NCI-H510A (cell line): ENCODE data around the gene SH3PXD2A.
"Not testable (repeated sequence)": the region's sequence is repeated elsewhere in the genome, so short reads cannot be mapped to it uniquely, and the experiment has no call there.

Source experiments
- DNase-seq: peaks from one replicate; lab custom pipeline; 2025; lab: John Stamatoyannopoulos, UW

Gene SH3PXD2A

DNA sequence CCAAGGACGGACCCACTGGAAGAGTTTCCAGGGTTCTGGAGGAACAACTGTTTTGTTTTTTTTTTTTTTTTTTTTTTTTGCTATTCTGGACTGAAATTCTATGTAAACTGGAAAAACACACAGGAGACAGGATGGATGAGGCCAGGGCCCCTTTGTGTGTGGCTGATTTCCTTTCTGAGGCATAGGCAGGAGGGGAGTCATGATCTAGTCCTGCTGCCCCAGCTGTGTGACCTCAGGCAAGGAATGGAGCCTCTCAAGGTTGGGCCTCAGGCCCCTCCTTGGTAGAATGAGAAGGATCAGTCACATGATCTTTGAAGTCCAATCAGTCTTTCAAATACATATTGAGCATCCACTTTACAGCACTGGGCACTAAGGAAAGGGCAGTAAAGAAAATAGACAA, 87.6 kb downstream of the SH3PXD2A start:
- no peak for DNase-seq

DNA sequence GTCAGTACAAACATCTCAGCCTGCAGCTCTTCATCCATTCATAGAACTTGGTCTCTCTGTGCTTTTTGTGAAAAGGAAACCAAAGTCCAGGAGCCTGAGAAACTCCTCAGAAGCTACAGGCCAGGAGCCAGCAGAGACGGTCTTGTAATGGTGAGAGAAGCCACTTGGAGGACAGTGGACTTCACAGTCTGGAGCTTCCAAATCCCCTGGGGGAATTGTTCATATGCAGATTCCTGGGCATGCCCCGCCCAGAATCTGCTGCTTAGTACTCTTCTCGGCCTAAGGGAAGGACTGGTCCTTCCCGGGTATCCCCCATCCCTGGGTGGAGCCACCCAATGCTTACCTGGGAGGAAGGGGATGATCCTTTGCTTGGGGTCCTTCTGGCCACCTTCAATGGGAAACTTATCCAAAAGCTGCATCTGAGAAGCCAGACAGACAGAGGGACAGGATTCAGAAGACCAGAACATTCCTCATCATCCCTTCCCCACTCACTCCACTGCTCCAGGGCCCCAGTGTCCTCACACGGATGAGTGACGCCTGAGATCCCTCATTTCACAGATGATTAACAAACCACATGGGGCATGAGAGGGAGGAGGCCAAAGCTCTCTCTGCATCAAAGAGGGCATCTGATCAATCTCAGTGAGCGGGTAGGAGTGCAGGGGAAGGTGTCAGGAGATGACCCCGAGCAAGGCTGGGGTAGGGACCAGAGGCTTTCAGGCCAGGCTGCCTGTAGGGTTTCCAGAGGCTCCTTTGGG, 88.4 kb downstream of the SH3PXD2A start:
- DNase-seq = no peak

DNA sequence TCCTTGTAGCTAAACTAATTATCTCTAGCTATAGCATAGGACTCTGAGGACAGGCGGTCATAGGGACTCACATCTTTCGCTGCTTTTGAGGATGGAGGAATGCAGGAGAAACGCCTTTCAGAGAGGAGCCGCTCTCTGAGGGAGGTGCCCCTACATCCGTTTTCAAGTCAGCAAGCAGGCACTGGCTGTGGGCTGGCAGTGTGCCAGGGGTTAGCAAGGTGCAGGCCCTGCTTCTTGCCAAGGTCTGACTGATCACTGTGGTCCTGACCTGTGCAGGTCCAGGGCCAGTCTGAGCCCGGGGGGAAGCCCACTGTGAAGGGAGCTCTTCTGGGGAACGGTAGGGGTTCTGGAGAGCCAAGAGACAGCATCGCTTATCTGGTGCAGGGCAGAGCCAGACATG, 89.4 kb downstream of the SH3PXD2A start:
- peak; percentile 53 for DNase-seq

DNA sequence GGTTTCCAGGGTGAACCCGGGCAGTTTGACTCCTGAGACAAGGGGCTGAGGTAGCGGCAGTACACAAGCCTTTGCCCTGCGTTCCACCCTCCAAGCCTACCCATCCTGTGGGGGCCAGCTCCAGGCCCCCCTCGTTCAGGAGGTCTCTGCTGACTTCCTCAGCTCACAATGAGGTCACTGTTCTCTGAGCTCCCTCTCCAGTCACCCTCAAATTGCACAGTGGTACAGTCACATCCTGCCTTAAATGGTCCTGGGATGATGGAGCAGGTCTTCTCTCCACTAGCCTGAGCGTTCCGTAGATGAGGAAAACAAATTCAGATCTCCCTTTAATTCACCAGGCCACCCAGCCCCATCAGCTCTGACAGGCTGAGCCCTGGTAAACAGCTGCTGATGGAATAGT, 90.2 kb downstream of the SH3PXD2A start:
- no peak for DNase-seq

DNA sequence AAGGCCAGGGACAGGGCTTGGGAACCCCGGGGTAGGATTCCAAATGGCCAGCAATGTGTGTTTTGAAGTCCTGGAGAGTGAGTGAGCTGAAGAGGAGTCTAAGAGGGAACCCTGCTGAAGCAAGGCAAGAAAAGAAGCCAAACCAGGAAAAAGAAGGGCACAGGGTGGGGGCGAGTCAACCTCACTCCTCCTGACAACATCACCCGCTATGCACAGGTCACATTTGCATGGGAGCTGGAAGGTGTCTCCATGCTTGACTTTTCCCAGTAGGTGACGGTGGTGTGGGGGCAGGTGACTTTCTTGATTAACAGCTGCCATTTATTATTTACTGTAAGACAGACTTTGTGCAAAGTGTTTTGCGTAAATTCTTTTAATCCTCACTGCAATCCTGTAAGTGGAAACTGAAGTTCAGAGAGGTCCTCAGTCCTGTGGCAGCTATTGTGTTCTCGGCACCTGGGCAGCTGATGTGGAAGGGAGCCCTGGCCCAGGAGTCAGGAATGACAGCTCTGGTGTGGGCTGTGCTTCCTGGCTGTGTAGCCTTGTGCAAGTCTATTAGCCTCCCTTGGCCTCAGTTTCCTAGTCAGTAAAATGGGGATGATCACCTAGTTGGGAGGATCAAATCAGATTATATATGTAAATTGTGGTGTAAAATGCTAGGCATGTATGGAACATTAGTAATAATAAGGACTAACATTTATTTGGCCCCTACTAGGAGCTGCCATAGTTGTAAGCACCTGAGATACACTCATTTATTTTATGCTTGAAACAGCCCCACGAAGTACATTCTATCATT, 90.9 kb downstream of the SH3PXD2A start:
- no peak for DNase-seq

DNA sequence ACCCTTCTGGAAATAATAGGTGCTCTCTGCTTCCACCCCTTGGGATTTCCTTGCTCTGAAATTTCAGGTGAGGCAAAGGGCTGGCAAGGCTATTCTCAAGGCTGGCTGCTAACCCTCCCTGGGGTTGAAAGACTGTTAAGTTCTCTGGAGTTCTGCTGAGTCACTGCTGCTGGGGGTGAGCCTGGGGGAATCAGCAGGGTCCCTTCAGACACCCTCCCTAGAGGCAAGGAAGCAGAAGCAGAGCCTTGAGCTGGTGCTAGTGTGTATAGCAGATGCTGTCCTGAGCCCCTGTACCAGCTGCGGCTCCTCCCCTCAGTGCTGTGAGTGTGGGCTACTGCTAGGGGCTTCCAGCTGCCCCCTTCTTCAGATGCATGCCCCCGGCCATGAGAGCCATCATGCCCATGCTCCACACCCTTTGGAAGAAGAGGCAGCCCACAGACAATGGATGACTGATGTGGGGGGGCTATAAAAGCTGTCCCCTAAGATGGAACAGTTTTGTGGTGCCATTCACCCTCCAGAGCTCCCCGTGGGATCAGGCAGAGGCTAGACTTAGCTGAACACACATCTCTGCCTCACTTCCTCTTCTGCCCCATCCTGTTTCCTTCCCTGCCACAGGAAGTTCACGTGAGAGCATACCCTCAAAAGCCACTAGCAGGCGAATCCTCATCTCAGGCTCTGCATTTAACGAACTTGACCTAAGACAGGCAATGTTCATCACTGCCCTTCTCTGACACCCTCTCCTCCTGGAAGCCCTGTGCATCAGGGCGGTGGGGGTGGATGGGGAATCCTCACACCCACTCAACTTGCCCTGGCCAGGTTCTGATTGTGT, 91.8 kb downstream of the SH3PXD2A start:
- no peak for DNase-seq

DNA sequence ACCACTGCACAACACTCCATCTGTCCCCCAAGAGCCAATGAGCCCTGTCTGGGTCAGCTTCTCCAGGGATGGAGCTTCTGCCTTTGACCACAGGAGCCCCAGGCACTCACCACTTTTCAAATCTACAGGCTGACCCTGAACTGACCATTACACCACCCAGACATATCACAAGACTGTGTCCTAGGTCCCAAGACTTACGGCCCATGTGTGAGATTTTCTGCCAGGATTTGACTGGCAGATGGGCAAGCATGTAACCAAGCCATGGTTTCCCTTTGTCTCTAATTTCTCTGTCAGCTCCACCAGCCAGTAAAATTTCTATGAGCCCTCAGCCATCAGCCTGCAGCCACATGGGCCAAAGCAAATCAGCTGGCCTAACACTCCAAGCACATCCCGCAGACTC, 92.5 kb downstream of the SH3PXD2A start:
- DNase-seq = no peak

DNA sequence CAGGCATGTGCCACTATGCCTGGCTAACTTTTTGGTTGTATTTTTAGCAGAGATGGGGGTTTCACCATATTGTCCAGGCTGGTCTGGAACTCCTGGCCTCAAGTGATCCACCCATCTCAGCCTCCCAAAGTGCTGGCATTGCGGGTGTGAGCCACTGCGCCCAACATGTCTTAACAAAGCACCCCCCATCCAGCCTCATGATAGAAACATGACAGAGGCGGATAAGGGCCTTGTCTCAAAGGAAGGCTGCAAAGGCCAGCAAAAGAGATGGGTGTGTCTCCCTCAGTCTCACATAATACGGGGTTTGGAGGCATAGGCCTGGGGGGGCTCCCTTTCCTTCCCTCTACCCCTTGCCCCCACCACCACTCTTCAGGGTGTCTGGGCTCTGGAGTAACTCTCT, 93.2 kb downstream of the SH3PXD2A start:
- DNase-seq = no peak

DNA sequence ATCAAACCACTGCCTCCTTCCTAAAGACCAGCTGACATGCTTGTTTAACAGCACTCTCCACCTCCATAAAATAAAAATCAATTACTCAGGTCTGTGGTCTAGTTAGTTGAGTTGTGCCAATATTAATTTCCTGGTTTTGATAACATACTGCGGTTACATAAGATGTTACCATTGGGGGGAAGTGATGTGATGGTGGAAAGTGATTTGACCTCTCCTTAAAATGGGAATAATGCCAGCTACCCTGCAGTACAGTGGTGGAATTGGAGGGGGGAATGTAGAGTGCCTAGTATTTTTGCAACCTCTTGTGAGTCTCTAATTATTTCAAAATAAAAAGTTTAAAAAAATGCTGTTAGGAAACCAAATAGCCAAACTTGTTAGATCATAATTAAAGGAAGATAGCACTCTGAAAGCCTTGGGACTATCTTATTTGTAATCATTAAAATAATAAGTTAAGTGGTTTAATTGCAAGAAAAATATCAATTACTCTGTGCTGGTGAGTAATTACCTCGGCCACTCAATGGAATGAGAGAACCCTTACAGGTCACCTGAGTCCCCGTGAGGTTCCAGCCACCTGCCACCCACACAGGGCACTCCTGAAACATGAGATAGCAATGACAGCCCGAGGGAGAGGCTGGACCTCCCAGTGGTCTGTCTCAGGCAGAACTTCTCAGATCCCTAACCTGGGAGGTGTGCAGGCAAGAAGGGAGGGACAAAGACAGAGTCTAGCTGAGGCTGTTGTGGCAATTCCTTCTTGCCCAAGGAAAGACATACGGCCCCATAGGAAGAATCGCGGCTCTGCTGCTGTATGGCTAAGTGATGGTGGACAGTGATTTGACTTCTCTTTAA, 94.1 kb downstream of the SH3PXD2A start:
- peak; percentile 39 for DNase-seq

DNA sequence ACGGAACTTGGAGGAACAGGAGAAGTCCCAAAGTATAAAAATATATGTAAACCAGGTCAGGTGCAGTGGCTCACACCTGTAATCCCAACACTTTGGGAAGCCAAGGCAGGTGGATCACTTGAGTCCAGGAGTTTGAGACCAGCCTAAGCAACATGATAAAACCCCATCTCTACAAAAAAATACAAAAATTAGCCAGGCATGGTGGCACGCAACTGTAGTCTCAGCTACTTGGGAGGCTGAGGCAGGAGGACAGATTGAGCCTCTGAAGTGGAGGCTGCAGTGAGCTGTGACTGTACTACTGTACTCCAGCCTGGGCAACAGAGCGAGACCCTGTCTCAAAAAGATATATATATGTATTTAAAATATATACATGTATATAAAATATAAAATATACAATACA, 95.1 kb downstream of the SH3PXD2A start:
- DNase-seq = not testable (repeated sequence)

DNA sequence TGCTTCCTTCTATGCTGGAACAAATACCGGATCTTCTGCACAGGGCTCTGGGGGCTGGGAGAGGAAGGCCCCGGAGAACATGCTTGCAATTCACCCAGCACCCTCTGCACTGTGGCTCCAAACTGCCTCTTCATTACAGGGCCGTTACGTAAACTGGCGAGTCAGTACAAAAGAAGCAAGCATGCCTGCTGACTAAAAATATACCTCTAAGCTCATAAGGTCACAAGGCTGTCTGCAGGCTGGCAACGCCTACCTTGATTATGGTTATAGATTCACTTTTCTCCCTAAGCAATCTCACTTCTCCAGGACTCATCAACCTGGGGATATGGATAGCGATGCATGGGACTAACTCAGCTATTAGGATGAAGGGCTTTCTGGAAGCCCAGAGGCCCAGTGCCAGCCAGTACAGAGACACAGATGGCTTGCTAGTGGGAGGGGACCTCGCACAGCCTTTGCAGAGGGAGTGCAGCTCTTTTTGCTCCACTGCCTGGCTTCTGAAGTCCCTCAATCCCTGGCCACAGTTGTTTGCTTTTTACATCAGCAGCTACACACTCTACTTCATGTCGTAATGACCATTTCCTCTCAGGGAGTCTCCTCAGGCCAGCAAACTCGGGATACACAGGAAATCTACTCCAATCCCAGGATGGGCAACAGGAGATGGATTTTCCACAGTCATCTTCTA, 96.1 kb downstream of the SH3PXD2A start:
- peak; percentile 50 for DNase-seq

DNA sequence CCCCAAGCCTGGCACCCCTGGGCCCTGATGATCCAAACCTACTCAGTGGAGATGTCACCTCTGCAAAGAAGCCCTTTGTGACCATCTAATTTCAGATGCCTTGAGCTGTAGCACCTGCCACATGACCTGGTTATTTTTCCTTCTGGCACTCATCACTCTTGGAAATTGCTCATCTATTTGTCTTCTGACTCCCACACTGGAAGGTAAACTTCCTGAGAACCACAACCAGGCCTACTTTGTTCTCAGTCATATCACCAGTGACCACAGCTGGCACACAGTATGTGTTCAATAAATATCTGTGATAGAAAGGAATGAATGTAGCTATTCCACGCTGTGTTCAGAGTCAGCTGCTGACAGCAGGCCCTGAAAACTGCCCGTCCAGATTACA, 97.1 kb downstream of the SH3PXD2A start:
- no peak for DNase-seq

DNA sequence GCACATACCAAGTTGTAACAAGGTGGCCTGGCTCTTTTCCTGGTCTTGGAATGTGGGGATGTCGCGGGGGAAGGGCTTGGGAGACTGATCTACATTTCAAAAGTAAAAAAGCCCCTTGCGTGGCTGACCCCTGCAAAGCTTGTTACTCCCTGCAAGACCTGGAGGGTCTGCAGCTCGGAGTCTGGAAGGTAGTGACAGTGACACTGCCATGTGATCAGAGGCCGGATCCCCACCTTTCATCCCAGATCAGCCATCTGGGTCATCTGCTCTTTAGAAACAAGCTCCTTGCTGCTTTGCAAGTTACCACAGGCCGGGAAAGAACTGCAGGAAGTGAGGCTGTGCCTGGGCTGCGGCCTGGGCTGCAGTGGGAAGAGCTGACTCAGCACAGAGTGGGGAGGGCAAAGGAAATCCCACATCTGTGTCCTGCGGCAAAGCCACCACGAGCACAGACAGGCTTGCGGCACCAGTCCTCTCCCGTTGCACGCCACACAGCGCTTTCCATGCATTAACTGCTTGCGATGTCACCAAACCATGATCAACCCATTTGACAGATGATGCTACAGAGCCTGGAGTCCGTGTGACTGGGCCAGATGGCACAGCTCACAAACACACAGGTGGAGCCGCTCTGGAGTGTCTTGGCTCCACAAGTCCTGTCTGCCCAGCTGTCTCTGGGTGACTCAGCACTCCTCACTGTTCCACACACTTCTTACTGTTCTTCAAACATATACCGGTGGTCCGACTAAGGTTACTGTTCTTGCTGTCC, 97.7 kb downstream of the SH3PXD2A start:
- DNase-seq = no peak

DNA sequence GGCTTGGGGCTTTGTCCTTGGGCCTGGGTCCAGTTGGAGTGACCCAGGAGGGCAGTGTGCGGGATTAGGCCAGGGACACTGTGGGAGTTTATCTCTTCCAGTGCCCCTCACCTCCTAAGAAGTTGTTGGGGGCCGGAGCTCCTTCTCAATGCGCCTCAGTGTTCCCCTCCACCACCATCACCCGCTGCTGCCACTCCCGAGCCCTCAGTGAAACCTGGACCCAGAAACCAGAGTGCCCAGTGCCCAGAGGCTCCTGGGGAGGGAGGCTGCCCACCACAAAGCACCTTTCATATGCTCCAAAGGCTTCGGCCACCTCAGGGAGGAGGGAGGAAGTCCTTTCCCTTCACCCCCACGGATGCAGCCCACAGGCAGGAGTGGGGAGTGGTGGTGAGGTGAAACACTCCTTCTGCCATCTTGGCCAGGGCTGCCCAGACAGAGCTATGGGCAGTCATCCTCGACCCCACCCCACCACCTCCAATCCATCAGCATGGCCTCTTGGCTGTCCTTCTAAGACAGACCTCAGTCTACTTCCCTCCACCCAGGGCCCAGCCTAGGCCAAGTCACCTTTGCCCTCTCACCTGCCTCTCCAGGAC, 99.0 kb downstream of the SH3PXD2A start:
- DNase-seq = no peak

DNA sequence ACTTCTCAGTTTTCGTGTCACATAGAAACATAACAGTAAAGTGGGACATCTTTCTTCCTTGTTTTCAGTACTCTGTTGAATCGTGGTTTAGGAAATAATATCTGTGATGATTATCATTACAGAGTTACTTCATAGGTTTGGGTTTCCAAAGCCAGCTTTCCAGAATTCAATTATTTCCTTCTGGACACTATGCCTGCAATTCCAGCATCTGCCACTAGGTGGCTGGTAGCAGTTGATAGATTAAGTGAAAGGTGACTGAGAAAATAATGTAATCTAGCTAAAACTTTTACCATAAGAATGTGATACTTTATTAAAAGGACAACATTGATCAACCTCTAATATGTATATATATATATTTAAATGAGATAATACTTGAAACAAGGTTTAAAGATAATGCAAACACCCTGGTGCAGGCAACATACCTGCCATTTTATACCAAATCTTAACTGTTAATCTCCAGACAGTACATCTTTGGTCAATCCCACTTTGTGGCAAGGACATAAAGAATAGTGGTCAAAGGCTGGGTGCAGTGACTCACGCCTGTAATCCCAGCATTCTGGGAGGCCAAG, 102.6 kb downstream of the SH3PXD2A start:
- DNase-seq = no peak

DNA sequence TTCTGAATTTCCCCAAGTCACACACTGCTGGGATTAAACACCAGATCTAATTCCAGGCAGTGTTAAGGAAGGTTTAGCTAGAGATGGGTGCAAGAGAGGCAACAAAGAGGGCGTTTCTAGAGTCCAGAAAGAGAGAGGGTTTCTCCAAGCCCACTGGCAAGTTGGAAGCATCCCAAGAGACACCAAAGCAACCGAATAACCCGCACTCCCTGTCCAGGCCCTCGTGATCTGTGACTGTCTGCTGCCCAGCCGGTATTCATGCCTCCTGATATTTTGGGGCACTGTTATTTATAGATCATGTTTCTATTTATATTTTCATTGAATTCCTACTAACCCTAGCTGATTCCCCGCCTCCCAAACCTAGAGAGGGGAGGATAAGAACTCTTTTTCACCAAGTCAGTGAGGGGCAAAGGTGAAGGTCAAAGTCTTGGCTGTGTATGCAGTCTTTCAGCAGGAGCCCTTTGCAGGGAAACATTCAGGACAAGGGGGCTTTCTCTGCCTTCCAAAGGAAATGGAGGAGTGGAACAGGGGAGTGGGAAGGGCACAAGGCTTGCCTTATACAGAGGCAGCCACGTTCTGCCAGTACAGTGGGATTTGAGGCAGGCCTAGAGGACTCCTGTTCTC, 103.6 kb downstream of the SH3PXD2A start:
- DNase-seq = no peak

DNA sequence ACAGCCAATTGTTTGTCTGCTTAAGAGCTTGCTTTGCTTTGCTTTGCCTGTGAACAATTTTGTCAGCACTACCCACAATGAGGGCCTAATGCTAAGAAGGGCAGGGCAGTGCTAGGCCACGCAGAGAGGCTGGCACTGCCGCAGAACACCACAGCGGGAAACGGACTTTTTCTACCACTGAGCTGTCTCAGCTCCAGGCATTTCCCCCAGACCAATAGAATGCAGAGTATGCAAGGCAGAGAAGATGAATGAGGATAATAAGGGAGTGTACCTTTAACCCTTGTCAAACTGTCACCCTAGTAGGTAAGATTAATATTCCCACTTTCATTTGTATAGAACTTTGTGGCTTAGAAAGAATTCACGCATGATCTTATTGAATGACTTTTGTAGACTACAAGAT, 104.5 kb downstream of the SH3PXD2A start:
- DNase-seq = no peak

DNA sequence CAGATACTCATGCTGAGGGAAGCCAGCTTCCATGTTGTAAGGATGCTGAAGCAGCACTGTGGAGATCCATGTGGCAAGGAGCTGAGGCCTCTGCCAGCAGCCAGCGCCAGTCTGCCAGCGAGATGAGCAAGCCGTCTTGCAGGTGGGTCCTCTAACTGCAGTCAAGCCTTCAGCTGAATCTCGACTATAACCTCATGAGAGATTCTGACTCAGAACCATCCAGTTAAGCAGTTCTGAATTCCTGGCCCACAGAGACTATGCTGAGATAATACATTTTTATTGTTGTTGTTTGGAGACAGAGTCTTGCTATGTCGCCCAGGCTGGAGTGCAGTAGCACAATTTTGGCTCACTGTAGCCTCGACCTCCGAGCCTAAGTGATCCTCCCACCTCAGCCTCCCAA, 105.6 kb downstream of the SH3PXD2A start:
- no peak for DNase-seq

DNA sequence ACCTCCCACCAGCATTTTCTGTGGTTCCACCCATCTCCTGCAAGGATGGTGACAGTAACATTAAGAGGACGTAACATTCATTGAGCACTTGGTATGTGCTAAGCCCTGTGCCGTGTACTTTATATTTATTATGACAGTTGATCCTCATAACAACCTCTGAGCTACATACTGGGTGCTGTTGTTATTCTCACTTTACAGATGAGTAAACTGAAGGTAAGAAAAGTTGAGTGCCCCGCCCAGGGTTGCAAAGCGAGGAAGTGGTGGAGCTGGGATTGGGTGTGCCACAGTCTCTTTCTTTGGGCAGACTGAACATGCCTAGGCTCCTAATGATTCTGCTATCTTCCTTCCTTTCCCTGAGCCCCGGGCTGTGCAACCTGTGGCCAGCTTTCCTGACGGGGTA, 107.4 kb downstream of the SH3PXD2A start:
- no peak for DNase-seq
